HepG2 (cell line): ENCODE measurements around the gene FUOM.

Experiments used
- AKAP8 ChIP-seq: sonication (generic); formaldehyde crosslinking; IDR thresholded peaks from 2 replicates; pipeline ENCODE4 v1.5.1; 2020; ENCODE audit warnings: mild to moderate bottlenecking, missing genetic modification reagents
- CTCF ChIP-seq: sonication (generic); formaldehyde crosslinking; IDR thresholded peaks from 2 replicates; pipeline ENCODE4 v1.5.0; 2020; ENCODE audit warnings: mild to moderate bottlenecking, missing genetic modification reagents, moderate library complexity
- HNRNPL ChIP-seq: fragments of 200-400 bp; formaldehyde crosslinking; IDR thresholded peaks from 2 replicates; pipeline ENCODE4 v1.6.1; 2017; ENCODE audit warnings: mild to moderate bottlenecking, low read depth, low read length
- KDM4B ChIP-seq: sonication (generic); formaldehyde crosslinking; IDR thresholded peaks from 2 replicates; pipeline ENCODE4 v1.4.0; 2020; ENCODE audit warnings: missing genetic modification reagents
- NRL ChIP-seq: sonication (generic); formaldehyde crosslinking; IDR thresholded peaks from 2 replicates; pipeline ENCODE4 v1.5.0; 2020; ENCODE audit warnings: missing genetic modification reagents, mild to moderate bottlenecking, moderate library complexity, borderline replicate concordance
- POLR2A ChIP-seq, 2 experiments: IDR thresholded peaks; 2 replicates each; pipeline ENCODE4 v1.6.1; 2011; ENCODE audit warnings: low read depth in 2 of 2, low read length in 2 of 2, mild to moderate bottlenecking in 1 of 2, moderate library complexity in 1 of 2; ENCODE audit not compliant: insufficient read depth in 1 of 2
- ZBTB21 ChIP-seq: sonication (generic); formaldehyde crosslinking; IDR thresholded peaks from 2 replicates; pipeline ENCODE4 v1.4.0; 2020; ENCODE audit warnings: missing genetic modification reagents

- TF ChIP-seq CTCF, result no peak
- no peak for TF ChIP-seq POLR2A (IDR thresholded peaks at IDR 0.05; ENCODE audit: insufficient read depth in 1 of 2, low read depth in 2 of 2, low read length in 2 of 2)
- no peak for TF ChIP-seq KDM4B (CRISPR knock-in tag)
- no peak for TF ChIP-seq HNRNPL
- TF ChIP-seq NRL (CRISPR knock-in tag), result no peak
- no peak for TF ChIP-seq ZBTB21
- no peak for TF ChIP-seq AKAP8 (CRISPR knock-in tag)
These were observed 34.1 kb upstream of the FUOM start for GRCh38 chr10:133391761-133392518.
